H7 (cell line): ENCODE measurements around the gene PNN. TPM values are rescaled to one million over a fixed set of nuclear protein-coding genes. Genes with fewer than 3 reads are reported as not detected.
"Not testable (repeated sequence)": the region's sequence is repeated elsewhere in the genome, so short reads cannot be mapped to it uniquely, and the experiment has no call there.

Experiments used
- DNase-seq: peaks from one replicate; pipeline ENCODE4 v3.0.0; 2012
- H3K27me3 ChIP-seq: 2 replicates; pipeline ENCODE4 v1.6.0; 2011; ENCODE audit warnings: mild to moderate bottlenecking, low read length; ENCODE audit not compliant: control insufficient read depth, insufficient read depth
- H3K36me3 ChIP-seq: replicated peaks from 2 replicates; pipeline ENCODE4 v1.5.1; 2011; ENCODE audit warnings: low read length; ENCODE audit not compliant: control insufficient read depth, insufficient read depth
- H3K4me3 ChIP-seq: 2 replicates; pipeline ENCODE4 v1.5.1; 2011; ENCODE audit warnings: low read depth, mild to moderate bottlenecking, control low read depth, low read length, moderate library complexity; ENCODE audit not compliant: insufficient read depth
- total RNA-seq: library from RNA; depleted of rRNA; stranded (reverse); fragments of >200 nt; shearing (Covaris generic); gene quantifications from 2 replicates; pipeline ENCODE4 v1.2.3, GENCODE V29; 2014; rRNA removed

The PNN gene
- 24.0 and 46.5 TPM in 2 replicates for total RNA-seq

DNA sequence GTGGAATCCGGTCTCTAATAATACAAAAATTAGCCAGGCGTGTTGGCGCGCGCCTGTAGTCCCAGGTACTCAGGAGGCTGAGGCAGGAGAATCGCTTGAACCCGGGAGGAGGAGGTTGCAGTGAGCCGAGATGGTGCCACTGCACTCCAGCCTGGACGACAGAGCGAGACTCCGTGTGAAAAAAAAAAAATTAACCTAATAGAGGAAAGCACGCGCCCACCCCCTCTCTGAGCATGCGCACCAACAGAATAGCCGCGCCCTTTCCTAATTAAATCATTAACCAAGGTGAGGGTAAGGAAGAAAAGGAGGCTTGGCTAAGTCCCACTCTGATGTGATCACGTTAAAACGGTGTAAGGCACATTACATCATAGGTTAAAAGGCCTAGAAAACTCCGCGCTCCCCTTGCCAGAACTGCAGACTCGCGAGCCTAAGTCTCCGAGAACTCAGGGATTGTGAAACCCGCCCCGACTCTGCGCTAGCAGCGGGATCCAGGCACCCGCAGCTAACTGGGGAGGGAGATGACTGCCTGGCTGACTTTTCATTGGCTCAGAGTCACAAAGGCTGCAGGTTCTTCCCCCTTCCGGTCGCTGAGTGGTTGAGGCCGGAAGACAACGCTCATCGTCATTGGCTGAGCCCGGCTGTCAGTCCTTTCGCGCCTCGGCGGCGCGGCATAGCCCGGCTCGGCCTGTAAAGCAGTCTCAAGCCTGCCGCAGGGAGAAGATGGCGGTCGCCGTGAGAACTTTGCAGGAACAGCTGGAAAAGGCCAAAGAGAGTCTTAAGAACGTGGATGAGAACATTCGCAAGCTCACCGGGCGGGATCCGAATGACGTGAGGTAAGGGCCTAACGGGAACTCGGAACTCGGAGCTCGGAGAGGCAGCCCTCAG lies at the start of gene PNN:
PNN (plus strand) TSS at position 695 of the 885 bp plus-strand sequence; CDS start at position 721, 26 bp downstream.
- Histone ChIP-seq H3K36me3 (peaks cover 27% of the 10 kb centered on the region), H3K4me3 (peak within 1 kb of the TSS; percentile 97), H3K27me3 (no peaks in the 10 kb centered on the region)
- peak; percentile 93 for DNase-seq

DNA sequence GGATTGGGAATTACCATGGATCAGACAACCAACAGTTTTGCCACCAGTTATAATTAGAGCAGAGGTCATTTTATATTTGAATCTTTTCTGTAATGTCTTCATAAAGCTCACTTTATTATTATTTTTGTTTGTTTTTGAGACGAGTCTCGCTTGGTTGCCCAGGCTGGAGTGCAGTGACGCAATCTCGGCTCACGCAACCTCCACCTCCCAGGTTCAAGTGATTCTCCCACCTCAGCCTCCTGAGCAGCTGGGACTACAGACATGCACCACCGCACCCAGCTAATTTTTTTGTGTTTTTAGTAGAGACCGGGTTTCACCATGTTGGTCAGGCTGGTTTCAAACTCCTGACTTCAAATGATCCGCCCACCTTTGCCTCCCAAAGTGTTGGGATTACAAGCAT lies 37.2 kb upstream of the PNN start:
- not testable (repeated sequence) for H3K27me3 ChIP-seq, DNase-seq, H3K36me3 ChIP-seq, H3K4me3 ChIP-seq

DNA sequence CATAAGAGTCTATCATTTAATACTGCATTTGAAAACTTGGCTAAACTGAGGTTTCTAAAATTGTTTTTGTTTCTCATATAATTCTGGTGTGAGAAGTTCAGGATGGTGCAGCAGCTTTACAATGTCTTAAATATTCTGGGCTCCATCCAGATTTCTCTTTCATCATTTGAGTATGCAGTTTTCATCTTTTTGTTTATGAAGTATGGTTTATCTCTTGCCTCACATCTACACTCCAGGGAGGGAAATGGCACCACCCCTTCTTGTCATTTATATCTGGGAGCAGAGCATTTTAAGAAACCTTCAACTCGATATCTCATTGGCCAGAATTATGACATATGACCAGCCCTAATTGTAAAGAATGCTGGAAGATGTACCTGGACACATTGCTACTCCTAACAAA lies 36.6 kb upstream of the PNN start:
- Histone ChIP-seq H3K36me3 (peaks cover 6% of the 10 kb centered on the region), H3K27me3 (no peaks in the 10 kb centered on the region), H3K4me3 (no peak overlapping the region)
- no peak for DNase-seq

DNA sequence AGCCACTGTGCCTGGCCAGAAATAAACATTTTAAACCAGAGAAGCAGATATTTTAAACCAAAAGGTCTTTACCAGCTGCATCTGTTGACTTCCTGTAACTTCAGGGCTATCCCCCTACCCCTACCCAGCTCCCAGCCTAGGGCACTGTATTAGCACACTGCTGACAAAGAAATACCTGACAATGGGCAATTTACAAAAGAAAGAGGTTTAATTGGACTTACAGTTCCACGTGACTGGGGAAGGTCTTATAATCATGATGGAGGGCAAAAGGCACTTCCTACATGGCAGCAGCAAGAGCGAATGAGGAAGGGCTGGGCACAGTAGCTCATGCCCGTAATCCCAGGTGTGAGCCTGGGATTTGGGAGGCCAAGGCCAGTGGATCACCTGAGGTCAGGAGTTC lies 34.9 kb upstream of the PNN start:
- Histone ChIP-seq H3K4me3 (no peak overlapping the region), H3K27me3 (no peaks in the 10 kb centered on the region), H3K36me3 (peaks cover 2% of the 10 kb centered on the region)
- peak; percentile 30 for DNase-seq

DNA sequence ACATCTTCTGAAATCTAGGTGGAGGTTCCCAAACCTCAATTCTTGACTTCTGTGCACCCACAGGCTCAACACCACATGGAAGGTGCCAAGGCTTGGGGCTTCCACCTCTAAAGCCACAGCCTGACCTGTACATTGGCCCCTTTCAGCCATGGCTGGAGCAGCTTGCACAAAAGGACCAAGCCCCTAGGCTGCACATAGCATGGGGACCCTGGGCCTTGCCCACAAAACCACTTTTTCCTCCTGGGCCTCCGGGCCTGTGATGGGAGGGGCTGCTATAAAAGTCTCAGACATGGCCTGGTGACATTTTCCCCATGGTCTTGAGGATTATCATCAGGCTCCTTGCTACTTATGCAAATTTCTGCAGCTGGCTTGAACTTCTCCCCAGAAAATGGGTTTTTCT lies 33.4 kb upstream of the PNN start:
- DNase-seq, H3K36me3 ChIP-seq, H3K27me3 ChIP-seq, H3K4me3 ChIP-seq: not testable (repeated sequence)

DNA sequence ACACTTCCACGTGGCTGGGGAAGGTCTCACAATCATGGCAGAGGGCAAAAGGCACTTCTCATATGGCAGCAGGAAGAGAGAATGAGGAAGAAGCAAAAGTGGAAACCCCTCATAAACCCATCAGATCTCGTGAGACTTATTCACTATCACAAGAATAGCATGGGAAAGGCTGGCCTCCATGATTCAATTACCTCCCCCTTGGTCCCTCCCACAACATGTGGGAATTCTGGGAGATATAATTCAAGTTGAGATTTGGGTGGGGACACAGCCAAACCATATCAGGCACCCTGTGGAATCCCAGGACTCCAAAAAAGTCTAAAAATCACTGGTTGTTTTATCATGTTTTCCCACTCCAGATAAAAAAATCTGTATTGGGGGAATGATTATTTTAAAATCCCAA lies 31.8 kb upstream of the PNN start:
- not testable (repeated sequence) for H3K27me3 ChIP-seq, H3K36me3 ChIP-seq, H3K4me3 ChIP-seq, DNase-seq

DNA sequence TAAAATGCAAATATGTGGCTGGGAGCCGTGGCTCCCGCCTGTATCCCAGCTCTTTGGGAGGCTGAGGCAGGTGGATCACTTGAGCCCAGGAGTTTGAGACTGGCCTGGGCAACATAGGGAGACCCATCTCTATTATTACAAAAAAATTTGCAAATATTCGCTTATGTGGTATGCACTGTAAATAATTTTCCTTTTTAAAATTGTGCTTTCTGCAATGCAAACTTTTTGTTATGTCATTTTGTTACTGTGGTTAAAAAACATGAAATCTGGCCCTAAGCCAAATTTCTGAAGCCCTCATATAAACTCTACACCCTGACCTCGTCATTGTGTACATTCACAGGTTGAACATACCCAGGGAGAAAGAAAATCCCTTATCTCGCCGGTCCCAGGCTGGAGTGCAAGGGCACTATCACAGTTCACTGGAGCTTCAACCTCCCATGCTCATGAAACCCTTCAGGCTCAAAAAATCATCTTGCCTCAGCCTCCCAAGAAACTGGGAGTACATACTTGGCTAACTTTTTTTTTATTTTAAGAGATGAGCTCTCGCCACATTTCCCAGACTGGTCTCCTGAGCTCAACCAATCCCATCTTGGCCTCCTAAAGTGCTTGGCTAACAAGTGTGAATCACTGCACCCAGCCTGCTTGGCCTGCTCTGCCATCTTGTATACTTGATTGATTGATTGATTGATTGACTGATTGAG lies 29.6 kb upstream of the PNN start:
- Histone ChIP-seq H3K27me3 (no peaks in the 10 kb centered on the region), H3K4me3 (no peak overlapping the region), H3K36me3 (peaks cover 4% of the 10 kb centered on the region)
- no peak for DNase-seq

DNA sequence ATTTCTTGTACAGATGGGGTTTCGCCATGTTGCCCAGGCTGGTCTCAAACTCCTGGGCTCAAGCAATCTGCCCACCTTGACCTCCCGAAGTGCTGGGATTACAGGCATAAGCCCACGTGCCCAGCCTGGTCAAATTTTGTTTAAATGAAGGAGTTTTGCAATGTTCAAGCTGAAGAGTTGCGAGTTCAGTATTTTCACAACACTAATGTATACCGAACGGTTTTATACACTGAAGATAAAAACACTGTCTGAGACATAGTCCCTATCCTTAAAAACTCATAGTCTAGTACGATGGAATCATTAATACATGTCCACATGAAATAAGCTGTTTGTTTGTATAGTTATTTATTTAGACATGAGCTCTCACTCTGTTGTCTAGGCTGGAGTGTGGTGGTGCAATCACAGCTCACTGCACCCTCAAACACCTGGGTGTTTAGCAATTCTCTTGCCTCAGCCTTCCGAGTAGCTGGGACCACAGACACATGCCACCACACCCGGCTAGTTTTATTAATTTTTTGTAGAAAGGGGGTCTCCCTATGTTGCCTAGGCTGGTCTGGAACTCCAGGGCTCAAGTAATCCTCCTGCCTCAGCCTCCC lies 20.4 kb upstream of the PNN start:
- DNase-seq, result no peak
- Histone ChIP-seq H3K4me3 (no peak overlapping the region), H3K36me3 (peaks cover 2% of the 10 kb centered on the region), H3K27me3 (no peaks in the 10 kb centered on the region)

DNA sequence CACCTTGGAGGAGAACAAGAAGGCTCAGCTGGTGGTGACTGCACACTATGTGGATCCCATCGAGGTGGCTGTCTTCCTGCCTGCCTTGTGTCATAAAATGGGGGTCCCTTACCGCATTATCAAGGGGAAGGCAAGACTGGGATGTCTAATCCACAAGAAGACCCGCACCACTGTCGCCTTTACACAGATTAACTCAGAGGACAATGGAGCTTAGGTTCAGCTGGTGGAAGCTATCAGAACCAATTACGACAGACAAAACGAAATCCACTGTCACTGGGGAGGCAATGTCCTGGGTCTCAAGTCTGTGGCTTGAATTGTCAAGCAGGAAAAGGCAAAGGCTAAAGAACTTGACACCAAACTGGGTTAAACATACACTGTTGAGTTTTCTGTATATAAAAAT lies 17.6 kb upstream of the PNN start:
- DNase-seq, result no peak
- Histone ChIP-seq H3K27me3 (no peaks in the 10 kb centered on the region), H3K36me3 (no peaks in the 10 kb centered on the region; the same call in none of the 2 replicates)

DNA sequence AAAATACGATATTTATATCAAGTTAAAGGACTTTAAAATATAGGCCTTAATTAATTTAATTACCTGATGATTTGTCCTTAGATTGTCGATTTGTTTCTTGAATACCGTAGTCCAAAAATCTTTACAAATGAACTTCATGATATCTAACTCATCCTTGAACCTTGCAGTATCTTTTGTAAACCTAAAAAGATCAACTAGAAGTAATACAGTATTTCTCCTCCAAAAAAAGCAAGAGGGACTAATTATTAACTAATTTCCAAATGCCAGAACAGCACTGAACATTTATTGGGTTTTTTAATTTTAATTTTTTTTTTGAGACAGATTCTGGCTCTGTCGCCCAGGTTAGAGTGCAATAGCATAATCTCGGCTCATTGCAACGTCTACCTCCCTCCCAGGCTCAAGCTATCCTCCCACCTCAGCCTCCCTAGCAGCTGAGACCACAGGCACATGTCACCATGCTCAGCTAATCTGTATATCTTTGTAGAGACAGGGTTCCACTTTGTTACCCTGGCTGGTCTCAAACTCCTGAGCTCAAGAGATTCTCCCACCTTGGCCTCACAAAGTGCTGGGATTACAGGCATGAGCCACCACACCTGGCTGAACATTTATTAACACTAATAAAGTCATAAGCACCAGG lies 16.7 kb upstream of the PNN start:
- no peaks in the 10 kb centered on the region; the same call in none of the 2 replicates for H3K36me3 ChIP-seq
- DNase-seq, result no peak
- no peaks in the 10 kb centered on the region for H3K27me3 ChIP-seq
- no peak overlapping the region for H3K4me3 ChIP-seq

More for the DNA sequence above, 17.6 kb upstream of the PNN start:
- H3K4me3 ChIP-seq, result no peak overlapping the region

DNA sequence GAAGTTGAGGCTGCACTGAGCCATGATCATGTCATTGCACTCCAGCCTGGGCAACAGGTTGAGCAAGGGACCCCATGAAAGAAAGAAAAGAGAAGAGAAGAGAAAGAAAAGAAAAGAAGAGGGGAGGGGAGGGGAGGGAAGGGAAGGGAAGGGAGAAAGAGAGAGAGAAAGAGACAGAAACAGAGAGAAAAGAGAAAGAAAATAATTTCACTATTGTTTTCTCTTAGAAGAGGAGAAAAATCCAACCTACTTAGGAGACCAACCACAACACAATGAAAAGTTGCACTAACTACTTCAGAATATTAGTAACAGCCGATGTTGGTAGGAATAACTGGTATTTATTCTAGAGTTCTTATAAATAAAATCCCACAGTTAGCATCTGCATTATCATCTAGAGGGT lies 14.6 kb upstream of the PNN start:
- no peak overlapping the region for H3K4me3 ChIP-seq
- H3K27me3 ChIP-seq, result no peaks in the 10 kb centered on the region
- DNase-seq, result no peak
- no peaks in the 10 kb centered on the region; the same call in 1 of the 2 replicates for H3K36me3 ChIP-seq

DNA sequence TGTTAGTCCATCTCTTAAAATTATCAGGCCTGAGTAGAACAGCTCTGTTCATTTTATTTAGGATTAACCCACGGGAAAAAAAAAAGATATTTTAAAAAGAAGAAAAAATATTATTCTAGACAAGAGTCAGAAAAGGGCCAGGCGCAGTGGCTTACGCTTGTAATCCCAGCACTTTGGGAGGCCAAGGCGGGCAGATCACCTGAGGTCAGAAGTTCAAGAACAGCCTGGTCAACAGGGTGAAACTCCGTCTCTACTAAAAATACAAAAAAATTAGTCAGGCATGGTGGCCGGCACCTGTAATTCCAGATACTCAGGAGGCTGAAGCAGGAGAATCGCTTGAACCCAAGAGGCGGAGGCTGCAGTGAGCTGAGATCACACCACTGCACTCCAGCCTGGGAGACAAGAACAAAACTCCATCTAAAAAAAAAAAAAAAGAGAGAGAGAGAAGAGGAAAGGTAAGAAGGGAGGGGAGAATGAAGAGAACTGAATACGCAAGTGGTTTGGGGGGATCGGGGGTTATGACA lies 7.2 kb upstream of the PNN start:
- not testable (repeated sequence) for DNase-seq, H3K4me3 ChIP-seq

DNA sequence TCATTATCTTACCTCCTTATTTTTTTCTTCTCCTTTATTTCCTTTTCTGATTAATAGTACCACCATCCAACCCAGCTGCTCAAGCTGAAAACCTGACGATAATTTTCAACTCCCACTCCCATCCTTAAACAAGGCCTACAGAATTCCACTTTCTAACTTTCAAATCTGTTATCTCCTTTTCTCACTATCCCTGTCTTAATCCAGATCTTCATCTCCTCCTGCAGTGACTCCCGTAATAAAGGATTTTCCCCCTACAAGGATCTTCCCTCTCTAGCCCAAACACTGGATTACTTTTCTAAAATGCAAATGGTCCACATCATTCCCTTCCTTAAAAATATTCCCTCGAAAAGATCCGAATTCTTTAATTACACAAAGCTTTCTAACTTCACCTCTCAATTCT lies 6.5 kb upstream of the PNN start:
- no peak for DNase-seq
- H3K27me3 ChIP-seq, result no peaks in the 10 kb centered on the region
- H3K4me3 ChIP-seq, result no peak overlapping the region
- no peaks in the 10 kb centered on the region for H3K36me3 ChIP-seq

More for the DNA sequence above, 7.2 kb upstream of the PNN start:
- not testable (repeated sequence) for H3K27me3 ChIP-seq, H3K36me3 ChIP-seq

DNA sequence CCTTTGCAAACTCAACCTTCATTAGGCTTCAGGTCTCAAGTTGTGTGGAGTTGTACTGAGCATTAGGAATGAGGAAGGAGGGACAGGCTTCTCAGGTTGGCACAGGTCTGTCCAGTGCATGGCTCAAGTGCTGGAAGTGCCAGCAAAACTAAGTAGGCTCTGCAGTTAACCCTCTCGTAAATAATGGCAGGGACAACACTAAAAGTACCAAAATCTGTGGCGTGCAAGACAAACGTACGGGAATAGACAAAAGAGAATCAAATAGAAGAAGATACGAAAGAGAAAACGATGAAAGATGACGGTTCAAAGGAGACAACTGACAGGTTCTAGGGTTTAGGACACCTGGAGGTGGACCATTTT lies 5.5 kb upstream of the PNN start:
- Histone ChIP-seq H3K36me3 (no peaks in the 10 kb centered on the region), H3K4me3 (peak overlapping the region; percentile 79), H3K27me3 (no peaks in the 10 kb centered on the region)
- DNase-seq, result no peak
